HG03060 (cell line): ENCODE measurements around the gene CNOT8.
"Not testable (repeated sequence)": the region's sequence is repeated elsewhere in the genome, so short reads cannot be mapped to it uniquely, and the experiment has no call there.

Source experiments
- ATAC-seq: cut with Tn5 transposase; IDR thresholded peaks from one replicate; pipeline ENCODE4 v1.9.1; 2021; ENCODE audit warnings: low read depth, moderate number of reproducible peaks; ENCODE audit not compliant: unreplicated experiment

Gene CNOT8

GRCh38 chr5:154832804-154833203 lies 25.6 kb upstream of the CNOT8 start:
- ATAC-seq: not testable (repeated sequence)

GRCh38 chr5:154834053-154834452 lies 24.4 kb upstream of the CNOT8 start:
- no peak for ATAC-seq

DNA sequence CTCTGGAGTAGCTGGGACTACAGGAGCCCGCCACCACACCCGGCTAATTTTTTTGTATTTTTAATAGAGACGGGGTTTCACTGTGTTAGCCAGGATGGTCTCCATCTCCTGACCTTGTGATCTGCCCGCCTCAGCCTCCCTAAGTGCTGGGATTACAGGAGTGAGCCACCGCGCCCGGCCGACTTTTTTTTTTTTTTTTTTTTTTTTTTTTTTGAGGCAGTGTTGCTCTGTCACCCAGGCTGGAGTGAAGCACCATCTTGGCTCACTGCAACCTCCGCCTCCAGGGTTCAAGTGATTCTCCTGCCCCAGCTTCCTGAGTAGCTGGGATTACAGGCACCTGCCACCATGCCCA lies 22.8 kb upstream of the CNOT8 start:
- ATAC-seq: not testable (repeated sequence)

GRCh38 chr5:154836225-154836624 lies 22.2 kb upstream of the CNOT8 start:
- ATAC-seq: no peak

GRCh38 chr5:154837009-154837901 lies 21.2 kb upstream of the CNOT8 start:
- ATAC-seq: no peak

- ATAC-seq: no peak
These were observed 17.8 kb upstream of the CNOT8 start for GRCh38 chr5:154840435-154841272.

DNA sequence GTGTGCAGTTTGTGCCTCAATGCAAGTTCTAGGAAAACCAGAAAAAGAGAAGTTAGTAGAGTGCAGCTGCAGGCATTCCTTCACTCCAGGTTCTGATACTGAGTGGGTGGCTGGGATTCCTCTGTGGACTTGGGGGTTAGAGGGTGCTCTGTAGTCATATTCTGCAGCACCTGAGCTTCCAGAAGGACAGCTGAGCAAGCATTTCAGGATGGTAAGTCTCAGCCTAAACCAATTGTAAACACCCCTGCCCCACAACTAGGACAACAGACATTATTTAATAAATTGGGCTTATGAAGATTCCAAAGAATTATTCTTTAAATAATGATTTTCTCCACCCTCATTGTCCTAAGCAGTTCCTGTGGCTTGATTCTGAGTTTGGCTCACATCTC lies 17.2 kb upstream of the CNOT8 start:
- no peak for ATAC-seq

GRCh38 chr5:154842689-154843530 lies 15.5 kb upstream of the CNOT8 start:
- ATAC-seq: no peak

DNA sequence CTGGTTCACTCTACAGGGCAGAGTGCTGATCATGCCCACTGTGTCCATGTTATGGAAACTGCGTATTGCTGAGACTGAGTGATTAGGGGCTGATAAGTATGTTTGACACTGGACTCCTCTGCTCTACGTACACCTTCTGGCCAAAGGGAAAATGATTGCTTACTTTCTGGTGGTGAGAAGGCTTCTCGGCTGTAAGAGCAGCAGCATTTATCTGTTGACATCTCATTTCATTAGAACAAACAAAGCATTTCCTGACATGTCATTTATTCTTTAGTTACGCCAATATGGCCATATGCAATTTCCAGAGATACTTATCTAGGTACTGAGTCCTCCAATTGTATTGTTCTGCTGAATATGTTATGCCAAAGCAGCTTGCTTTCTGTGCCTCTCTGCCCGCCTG lies 13.6 kb upstream of the CNOT8 start:
- no peak for ATAC-seq

DNA sequence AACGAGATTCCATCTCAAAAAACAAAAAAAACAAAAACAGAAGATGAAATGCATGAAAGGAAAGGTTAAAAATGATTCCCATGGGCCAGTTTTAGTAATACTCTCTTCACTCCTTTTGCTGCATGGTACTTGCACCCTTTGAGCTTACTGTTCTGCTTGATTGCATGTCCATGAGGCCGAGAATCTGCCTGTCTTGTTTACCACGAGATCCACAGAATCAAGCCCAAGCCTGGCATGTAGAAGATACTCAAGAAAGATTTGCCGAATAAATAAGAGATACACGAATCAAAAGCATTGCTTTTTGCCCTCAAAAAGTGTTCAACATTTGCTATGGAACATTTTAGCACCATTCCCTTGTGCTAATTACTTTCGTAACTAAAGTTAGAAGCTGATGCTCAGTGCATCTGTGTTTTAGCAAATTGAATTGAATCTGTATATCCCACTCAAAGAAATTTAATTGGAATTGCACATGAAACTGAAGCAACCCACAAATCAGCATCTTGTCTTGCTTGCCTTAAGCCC lies 9.1 kb upstream of the CNOT8 start:
- ATAC-seq: no peak

GRCh38 chr5:154849791-154850201 lies 8.6 kb upstream of the CNOT8 start:
- ATAC-seq: no peak

DNA sequence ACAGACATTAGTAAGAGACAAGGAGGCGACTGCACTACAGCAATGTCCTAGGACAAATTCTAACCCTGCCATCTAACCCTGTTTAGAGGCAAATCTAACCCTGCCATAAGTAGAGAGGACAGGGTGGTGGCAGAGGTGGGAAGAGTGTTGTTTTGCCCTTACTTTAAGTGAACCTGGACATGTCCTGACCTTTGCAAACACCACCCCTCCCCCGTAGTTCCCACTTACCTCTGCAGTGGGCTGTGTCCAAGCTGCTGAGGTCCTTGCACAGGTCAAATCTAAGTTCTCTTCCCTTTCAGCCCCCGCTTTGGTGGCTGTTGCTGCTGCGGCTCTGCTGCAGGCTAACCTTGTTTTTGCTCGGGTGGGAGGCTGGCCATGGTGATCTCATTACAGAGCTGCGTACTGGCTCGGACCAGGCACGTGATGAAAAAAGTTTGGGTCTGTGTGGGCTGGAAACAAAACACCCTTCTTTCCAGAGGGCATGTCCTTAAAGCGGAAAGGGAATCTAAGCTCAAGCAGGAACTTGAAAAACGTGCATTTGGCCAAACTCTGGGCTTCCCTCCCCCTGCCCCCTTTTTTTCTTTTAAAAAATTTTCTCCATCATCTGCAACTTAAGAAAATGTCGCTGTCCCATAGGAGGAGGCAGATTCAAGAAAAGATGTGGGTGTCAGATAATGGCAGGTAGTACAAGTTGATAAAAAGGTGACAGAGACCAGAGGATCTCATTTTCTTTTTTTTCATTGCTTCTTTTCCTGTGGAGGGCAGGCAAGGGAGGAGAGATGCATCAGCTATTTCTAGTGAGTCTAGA lies 8.0 kb upstream of the CNOT8 start, which contains the start of gene FAXDC2:
Gene FAXDC2, minus strand, starts transcription at position 349 of the 808 bp plus-strand sequence. CDS start 12,425 bp downstream, outside the sequence.
- ATAC-seq: no peak

DNA sequence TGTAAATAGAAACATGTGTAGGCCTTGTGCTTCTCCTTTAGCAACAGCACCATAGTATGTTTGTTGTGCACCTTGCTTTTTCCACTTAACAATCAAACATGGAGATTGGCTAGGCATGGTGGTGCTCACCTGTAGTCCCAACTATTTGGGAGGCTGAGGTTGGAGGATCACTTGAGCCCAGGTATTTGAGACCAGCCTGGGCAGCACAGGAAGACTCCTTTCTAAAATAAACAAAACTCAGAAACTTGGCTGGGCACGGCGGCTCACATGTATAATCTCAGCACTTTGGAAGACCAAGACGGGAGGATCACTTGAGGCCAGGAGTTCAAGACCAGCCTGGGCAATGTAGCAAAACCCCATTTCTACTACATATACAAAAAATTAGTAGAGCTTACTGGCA lies 7.1 kb upstream of the CNOT8 start:
- no peak for ATAC-seq

GRCh38 chr5:154857530-154858296 lies 714 bp upstream of the CNOT8 start:
- ATAC-seq: peak; percentile 49

DNA sequence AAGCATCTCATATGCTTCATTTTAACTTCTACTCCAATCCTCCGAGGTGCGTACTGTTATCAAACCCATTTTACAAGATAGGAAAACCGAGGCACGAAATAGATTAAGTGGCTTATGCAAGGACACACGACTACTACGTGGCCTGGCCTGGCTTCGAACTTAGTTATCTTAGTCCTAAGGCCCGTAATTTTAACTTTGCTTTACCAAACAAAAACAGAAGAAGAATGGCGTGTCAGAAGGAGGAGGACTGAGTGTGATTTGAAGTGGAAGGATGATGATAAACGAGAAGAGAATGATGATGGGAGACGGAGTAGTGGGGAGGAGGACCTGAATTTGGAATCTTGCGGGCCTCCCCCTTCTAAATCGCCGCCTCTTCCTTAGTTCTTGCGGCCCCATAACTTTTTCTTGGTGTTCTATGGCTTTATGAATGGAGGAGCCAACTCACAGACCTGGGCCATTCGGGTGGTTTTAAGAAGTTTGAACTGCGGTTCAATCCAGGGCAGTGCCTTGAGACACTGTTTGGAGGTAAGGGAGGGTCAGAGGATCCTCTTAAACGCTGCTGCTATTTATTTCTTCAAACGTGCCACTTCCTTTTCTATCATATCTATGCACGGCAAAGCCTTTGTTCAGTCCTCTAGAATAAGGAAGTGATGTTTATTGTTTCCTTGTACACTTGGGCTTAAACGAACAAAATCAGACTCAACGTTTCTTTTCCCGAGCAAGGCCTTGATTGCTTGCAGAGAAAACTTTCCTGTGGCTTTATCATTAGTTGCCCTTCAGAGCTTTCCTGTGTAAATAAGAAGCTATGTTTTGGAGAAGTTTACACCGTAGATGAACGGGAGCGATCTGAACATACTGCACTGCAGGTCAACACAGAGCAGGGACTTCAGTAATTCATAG lies 795 bp downstream of the CNOT8 start:
- ATAC-seq: peak; percentile 18

GRCh38 chr5:154860123-154860522 lies 1.7 kb downstream of the CNOT8 start:
- no peak for ATAC-seq

DNA sequence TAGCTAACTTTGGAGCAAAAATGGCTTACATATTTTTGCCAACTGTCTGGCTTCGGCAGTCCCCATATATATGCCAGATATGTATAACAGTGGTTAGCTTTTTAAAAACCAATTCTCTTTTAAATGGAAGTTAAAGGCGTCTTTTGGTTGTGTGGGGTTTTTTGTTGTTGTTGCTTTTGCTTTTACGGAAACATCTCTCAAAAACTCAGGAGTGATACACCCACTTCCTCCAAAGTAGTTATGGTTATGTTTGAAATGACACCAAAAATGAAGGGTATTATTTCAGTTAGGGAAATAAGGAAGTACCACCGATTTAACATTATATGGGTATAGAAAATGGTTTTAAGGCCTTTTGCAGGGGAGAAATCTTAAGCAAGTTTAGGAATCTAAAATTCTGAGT lies 2.3 kb downstream of the CNOT8 start:
- ATAC-seq: no peak

- no peak for ATAC-seq
These were observed 3.5 kb downstream of the CNOT8 start for GRCh38 chr5:154861946-154862345.
